Mucosa of gallbladder (tissue), 1 donor: ENCODE data around the gene GALNT11. TPM values are rescaled to one million over a fixed set of nuclear protein-coding genes. Genes with fewer than 3 reads are reported as not detected.
"Not testable (repeated sequence)": the region's sequence is repeated elsewhere in the genome, so short reads cannot be mapped to it uniquely, and the experiment has no call there.

Experiments used
- DNase-seq: peaks from one replicate; pipeline ENCODE4 v3.0.0-alpha.2; 2020; ENCODE audit warnings: low spot score
- total RNA-seq: library from RNA; stranded (reverse); gene quantifications from one replicate; pipeline ENCODE4 v1.2.1, GENCODE V29; 2021
- donor health status: DM: no; HTN: no; CAD: no.

Gene GALNT11
- total RNA-seq, 1 donor from 2014 or later: 35.7 TPM

GRCh38 chr7:152075379-152075778, 49.9 kb downstream of the GALNT11 start:
- not testable (repeated sequence) for DNase-seq

- no peak for DNase-seq
These were observed 50.9 kb downstream of the GALNT11 start for GRCh38 chr7:152076324-152076821.

DNA sequence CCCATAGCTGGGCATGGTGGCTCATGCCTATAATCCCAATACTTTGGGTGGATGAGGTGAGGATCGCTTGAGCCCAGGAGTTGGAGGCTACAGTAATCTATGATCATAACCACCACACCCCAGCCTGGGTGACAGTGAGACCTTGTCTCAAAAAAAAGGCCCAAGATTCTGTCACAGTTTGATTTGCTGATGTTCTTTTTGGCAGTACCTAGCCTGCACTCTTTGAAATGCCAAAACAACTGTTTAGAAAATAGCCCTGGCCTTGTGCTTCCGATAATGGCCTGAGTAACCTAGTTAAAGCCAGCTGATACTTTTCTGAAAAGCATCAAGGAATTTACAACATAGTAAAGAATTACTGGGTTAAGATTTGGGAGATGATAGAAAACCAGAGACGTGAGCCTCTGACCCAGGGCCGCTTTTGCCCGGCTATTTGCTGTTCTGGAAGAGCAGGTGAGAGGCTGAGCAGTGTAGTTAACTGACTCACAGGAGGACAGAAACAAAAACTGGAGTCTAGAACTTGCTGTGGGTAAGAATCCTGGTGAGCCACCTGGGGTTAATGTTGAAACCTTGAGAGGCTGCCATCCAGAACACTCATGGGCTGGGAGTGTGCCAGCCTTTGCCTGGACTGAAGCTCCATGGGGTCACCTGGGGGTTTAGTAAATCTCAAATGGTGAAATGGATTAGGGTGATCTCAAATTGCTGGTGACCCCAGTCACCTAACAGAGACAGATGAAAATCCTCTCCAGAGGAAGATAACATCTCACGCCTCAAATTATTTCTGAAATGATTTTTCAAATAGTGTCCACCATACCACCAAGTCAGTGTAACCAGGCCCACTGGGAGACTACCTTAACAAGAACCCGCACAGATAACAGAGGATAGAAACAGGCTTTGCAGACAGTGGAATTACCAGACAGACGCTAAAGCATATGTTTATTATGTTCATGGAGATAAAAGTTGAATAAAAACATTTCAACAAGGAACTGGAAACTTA, 51.8 kb downstream of the GALNT11 start:
- DNase-seq: no peak

DNA sequence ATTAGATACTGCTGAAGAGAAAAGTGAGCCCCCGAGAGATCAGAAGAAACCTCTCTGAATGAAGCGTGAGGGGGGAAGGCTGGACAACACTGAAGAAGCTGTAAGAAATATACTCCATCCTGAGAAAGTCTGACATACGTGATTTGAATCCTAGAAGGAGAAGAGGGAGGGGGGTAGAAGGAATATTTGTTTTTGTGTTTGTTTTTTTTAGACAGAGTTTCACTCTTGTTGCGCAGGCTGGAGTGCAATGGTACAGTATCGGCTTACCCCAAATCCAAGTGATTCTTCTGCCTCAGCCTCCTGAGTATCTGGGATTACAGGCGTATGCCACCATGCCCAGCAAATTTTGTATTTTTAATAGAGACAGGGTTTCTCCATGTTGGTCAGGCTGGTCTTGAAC, 52.6 kb downstream of the GALNT11 start:
- no peak for DNase-seq

DNA sequence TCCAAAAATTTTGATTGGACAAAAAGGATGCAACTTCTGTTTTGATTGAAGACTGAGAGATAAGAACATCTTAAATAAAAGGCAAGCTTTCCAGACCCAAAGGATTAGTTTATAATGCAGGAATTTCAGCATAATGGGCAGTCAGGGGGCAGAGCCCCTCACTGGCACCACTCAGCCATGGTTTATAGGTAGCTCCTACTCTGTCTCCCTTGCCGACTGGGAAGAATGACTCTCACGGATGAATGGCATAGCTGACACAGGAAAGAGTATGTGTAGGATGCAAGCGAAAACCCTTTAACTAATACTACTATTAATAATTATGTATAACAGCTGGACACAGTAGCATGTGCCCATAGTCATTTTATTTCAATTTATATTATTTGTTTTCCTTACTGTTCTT, 53.3 kb downstream of the GALNT11 start:
- DNase-seq: no peak

GRCh38 chr7:152081088-152081487, 55.6 kb downstream of the GALNT11 start:
- no peak for DNase-seq

DNA sequence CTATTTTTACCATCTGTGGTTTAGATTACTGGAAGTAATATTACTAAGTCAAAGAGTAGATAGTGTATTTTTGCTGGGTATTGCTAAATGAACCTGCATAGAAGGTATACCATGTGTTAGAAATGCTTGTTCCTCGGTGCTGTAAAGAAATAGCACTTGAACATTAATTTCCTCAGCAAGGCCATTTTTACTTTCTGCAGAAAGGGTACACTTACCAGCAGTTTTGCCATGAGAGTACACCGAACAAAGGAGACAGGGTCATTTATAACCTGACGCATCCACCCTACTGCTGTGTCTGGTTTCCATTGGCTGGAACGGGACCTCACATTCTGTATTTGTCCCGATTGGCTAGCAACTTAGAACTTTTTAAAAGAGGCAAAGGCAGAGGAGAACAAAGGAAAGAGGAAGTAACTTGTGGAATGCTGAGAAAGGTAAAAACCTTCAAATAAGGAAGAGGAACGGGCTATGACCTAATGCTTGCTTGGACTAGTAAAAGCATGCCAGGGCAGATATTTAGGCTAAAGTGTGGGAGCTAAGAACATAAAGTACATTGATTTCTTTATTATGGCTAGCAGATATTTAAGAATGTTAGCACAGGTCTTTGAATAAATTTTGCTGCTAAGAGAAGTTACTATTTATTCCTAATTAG, 56.7 kb downstream of the GALNT11 start:
- DNase-seq: not testable (repeated sequence)

GRCh38 chr7:152085131-152085530, 59.7 kb downstream of the GALNT11 start:
- DNase-seq: no peak

DNA sequence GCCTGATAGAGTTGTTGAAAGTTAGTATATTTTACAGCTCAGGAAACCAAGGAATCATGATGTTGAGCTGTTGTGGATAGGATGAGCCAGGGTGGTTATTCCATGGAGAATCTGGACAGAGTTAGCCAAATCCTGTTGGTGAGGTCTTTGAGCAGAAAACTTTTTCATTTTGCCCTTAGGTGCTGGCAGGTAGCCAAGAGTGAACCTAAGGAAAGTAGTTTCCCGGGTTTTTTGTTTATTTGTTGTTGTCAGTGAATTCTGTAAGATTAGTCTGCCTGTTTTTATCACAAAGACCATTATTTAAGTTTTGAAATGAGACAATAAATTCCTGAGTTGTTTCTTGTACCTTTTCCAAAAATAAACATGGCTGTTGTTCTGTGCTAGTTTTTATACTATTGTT, 61.0 kb downstream of the GALNT11 start:
- no peak for DNase-seq

GRCh38 chr7:152089183-152089582, 63.7 kb downstream of the GALNT11 start:
- no peak for DNase-seq

GRCh38 chr7:152090747-152091146, 65.3 kb downstream of the GALNT11 start:
- DNase-seq: no peak

GRCh38 chr7:152093717-152094116, 68.2 kb downstream of the GALNT11 start:
- DNase-seq: no peak

GRCh38 chr7:152095771-152096170, 70.3 kb downstream of the GALNT11 start:
- no peak for DNase-seq

DNA sequence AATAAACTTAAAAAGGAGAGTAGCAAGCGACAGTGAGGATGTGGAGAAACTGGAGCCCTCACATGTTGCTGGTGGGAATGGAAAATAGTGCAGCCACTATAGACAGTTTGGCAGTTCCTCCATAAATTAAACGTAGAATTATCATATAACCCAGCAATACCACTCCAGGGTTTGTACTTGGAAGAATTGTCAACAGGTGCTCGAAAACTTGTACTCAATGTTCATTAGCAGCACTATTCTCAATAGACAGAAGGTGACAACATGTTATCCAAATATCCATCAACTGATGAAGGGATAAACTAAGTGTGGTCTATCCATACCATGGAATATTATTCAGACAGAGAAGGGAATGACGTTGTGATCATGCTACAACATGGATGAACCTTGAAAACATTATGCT, 71.9 kb downstream of the GALNT11 start:
- no peak for DNase-seq

- no peak for DNase-seq
These were observed 77.6 kb downstream of the GALNT11 start for GRCh38 chr7:152103066-152103465.

DNA sequence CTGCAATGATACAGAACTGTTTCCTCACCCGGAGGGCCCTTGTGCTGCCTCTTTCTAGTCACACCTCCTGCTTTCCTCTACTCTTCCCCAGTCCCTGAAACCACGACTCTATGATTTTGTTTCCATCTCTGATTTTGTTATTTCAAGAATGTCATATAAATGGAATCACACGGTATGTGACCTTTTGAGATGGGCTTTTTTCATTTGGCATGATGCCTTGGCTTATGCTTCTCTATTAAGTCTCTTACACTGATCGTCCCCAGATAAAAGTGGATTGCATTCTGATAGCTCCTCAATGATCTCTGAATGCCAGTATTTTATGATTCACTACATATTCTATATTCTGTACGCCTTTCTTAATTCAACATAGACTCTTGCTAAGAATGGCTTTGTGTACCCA, 78.2 kb downstream of the GALNT11 start:
- no peak for DNase-seq

- no peak for DNase-seq
These were observed 79.7 kb downstream of the GALNT11 start for GRCh38 chr7:152105205-152105604.

GRCh38 chr7:152106990-152107389, 81.5 kb downstream of the GALNT11 start:
- DNase-seq: no peak

DNA sequence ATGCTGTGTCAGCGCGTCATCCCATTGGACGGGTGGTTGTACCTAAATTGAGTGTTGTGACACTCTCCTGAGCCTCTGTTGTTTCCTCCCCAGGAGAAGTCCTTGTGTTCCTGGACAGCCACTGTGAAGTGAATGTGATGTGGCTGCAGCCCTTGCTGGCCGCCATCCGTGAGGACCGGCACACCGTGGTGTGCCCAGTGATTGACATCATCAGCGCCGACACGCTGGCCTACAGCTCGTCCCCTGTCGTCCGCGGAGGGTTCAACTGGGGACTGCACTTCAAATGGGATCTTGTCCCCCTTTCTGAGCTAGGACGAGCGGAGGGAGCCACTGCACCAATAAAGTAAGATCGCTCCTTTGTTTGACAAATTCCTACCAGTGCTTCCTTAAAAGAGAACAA, 82.5 kb downstream of the GALNT11 start:
- DNase-seq: no peak

- DNase-seq: no peak
These were observed 82.9 kb downstream of the GALNT11 start for GRCh38 chr7:152108359-152108758.

GRCh38 chr7:152112829-152113228, 87.4 kb downstream of the GALNT11 start:
- DNase-seq: no peak

GRCh38 chr7:152115021-152115718, 89.7 kb downstream of the GALNT11 start:
- DNase-seq: no peak
